HCT116 (cell line): ENCODE results near the gene SYT15B.
"Not testable (repeated sequence)": the region's sequence is repeated elsewhere in the genome, so short reads cannot be mapped to it uniquely, and the experiment has no call there.

Source experiments
- POLR2A ChIP-seq: IDR thresholded peaks from 2 replicates; pipeline ENCODE4 v1.7.0; 2011; ENCODE audit warnings: borderline replicate concordance; ENCODE audit not compliant: insufficient read depth, insufficient read length; ENCODE audit errors: extremely low read depth
- RAD21 ChIP-seq: IDR thresholded peaks from 2 replicates; pipeline ENCODE4 v1.6.1; 2012; ENCODE audit warnings: low read depth, mild to moderate bottlenecking
- ZNF274 ChIP-seq: fragments of 200-500 bp; sonication (Bioruptor generic); IDR thresholded peaks from 2 replicates; pipeline ENCODE4 v1.6.1; 2014; ENCODE audit warnings: mild to moderate bottlenecking, low read depth, low read length, inconsistent platforms
- TF ChIP-seq, protein P1 (sequence below), 3 experiments: fragments of 200-600 bp in 1 of 3; sonication (generic) in 1 of 3; IDR thresholded peaks in 2 of 3; conservative IDR thresholded peaks in 1 of 3; 2 replicates each; pipeline ENCODE4 v1.5.1; 2012 to 2017; ENCODE audit warnings: low read depth in 2 of 3, low read length in 2 of 3, antibody characterized with exemption in 1 of 3, borderline replicate concordance in 1 of 3, control low read depth in 1 of 3, mild to moderate bottlenecking in 1 of 3, mixed read lengths in 1 of 3, mixed run types in 1 of 3, moderate library complexity in 1 of 3; ENCODE audit not compliant: insufficient read depth in 1 of 3

- not testable (repeated sequence) for TF ChIP-seq POLR2A, ZNF274, RAD21
- TF ChIP-seq, protein P1, sequence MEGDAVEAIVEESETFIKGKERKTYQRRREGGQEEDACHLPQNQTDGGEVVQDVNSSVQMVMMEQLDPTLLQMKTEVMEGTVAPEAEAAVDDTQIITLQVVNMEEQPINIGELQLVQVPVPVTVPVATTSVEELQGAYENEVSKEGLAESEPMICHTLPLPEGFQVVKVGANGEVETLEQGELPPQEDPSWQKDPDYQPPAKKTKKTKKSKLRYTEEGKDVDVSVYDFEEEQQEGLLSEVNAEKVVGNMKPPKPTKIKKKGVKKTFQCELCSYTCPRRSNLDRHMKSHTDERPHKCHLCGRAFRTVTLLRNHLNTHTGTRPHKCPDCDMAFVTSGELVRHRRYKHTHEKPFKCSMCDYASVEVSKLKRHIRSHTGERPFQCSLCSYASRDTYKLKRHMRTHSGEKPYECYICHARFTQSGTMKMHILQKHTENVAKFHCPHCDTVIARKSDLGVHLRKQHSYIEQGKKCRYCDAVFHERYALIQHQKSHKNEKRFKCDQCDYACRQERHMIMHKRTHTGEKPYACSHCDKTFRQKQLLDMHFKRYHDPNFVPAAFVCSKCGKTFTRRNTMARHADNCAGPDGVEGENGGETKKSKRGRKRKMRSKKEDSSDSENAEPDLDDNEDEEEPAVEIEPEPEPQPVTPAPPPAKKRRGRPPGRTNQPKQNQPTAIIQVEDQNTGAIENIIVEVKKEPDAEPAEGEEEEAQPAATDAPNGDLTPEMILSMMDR (IDR thresholded peaks at IDR 0.05 in 2 of 3, conservative IDR thresholded peaks at IDR 0.05 in 1 of 3; ENCODE audit: borderline replicate concordance in 1 of 3, insufficient read depth in 1 of 3, low read depth in 2 of 3, low read length in 2 of 3): not testable (repeated sequence)
Measured at GRCh38 chr10:47746780-47747376, 16.5 kb downstream of the SYT15B start.
